Suprapubic skin (tissue), 3 donors: ENCODE measurements around the gene AGMO.

Experiments used
- CTCF ChIP-seq, 2 donors: fragments of 200-600 bp in 1 of 2; fragments of 450-650 bp in 1 of 2; sonication (generic) in 1 of 2; IDR thresholded peaks; one replicate each; pipeline ENCODE4 v1.5.1; 2016 to 2019; ENCODE audit warnings: antibody characterized with exemption in 2 of 2, mild to moderate bottlenecking in 1 of 2, moderate library complexity in 1 of 2
- POLR2A ChIP-seq, 2 donors: fragments of 450-650 bp; IDR thresholded peaks; one replicate each; pipeline ENCODE4 v1.6.1; 2017; ENCODE audit warnings: antibody characterized with exemption in 2 of 2, mild to moderate bottlenecking in 2 of 2, moderate library complexity in 2 of 2

GRCh38 chr7:15219758-15220157 is 342.1 kb downstream of the AGMO start:
- TF ChIP-seq CTCF (IDR thresholded peaks at IDR 0.05) (no peak), POLR2A (IDR thresholded peaks at IDR 0.05) (no peak)
